Measurements from ENCODE around the gene MAB21L2.
"Not testable (repeated sequence)": the region's sequence is repeated elsewhere in the genome, so short reads cannot be mapped to it uniquely, and the experiment has no call there.

MAB21L2 gene

DNA sequence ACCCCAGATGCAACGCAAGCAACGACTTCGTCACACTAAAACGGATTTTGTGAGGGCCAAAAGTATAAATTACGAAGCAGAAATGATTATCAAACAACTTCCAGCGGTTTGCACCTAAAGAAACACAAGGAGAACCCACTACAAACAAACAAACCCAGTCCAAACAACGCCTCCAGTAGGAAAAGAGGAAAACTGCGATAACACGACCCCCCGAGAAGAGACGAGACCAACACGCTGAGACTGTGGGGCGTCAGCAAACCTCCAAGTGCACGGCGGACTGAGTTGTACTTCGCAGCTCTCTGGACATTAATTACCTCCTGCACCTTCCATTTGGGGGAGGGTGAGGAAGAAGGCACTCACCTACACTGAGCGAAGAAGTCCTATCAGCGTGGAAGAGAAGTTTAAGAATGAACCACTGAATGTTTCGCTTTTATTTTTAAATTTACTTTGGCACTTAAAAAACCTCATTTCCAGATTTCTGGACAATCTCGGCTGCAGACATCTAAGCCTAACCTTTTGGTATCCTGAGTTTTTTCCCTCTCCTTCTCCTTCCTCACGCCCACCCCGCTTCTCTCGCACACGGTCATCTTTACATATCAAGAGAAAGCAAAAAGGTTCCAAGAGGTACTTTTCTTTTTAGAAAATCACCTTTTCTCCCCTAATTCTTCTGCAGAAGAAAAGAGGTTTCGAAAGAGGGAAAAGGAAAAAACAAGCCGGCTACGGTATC, at the start of gene MAB21L2:
Gene MAB21L2, plus strand, starts transcription at position 6 of the 727 bp plus-strand sequence. CDS start 879 bp downstream, outside the sequence.
- DNase-seq, result no peak

DNA sequence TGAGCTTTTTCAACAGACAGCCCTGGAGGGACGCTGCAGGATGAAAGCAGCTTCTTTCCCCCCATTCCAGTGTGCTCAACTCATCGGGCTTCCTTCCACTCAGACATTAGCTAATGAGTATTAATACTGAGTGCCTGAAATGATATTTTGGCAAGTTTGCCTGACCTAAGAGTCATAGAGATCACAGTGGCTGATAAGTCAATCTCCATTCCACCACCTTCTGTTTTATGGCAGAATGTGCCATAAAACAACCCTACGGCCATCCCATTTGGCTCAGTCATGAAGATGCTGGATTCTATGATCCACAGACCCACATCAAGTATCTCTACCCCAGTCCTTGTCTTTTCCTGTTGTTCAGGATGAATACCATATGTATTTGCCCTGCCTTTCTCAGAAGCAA, 48.3 kb upstream of the MAB21L2 start:
- DNase-seq, result no peak

DNA sequence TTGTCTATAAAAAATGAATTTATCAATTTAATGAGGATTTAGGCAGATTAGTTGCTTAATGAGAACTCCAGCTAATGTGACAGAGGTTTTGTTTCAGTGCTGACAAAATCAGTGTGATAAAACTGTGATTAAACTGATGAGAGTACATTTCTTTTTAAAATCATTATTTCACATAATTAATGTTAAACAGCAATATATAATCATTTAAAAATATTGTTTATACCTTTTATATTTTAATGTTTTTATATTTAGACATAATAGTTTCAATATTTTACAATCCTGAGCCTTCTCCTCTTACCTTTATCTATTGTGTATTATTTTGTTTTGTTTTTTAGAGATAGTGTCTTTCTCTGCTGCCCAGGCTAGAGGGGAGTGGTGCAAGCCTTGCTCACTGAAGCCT, 47.1 kb upstream of the MAB21L2 start:
- no peak for DNase-seq

DNA sequence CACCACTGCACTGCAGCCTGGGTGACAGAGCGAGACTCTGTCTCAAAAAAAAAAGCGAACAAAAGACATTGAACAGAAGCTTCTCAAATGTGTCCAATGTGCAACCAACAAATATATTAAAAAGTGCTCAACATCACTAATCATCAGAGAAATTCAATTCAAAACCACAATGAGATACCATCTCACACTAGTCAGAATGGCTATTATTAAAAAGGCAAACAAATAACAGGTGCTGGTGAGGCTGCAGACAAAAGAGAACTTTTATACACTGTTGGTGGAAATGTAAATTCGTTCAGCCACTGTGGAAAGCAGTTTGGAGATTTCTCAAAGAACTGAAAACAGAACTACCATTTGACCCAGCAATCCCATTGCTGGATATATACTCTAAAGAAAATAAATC, 44.0 kb upstream of the MAB21L2 start:
- DNase-seq, result not testable (repeated sequence)

DNA sequence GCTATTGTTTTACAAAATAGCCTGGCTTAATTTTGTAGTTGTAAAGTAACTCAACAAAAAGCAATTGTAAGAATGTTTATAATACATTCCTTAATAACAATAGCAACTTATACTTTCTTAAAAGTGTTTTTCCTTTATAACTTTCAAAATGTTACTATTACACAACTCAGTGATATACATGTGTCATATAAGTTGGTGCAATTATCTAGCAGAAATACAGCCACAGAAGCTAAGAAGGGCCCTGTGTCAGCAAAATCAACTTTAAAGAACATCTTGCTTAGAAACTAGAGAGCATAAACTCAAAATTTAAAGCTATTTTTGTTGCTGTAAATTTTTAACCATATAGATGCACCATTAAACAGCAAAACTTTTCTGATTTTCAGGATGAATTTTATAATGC, 41.4 kb upstream of the MAB21L2 start:
- DNase-seq, result no peak

DNA sequence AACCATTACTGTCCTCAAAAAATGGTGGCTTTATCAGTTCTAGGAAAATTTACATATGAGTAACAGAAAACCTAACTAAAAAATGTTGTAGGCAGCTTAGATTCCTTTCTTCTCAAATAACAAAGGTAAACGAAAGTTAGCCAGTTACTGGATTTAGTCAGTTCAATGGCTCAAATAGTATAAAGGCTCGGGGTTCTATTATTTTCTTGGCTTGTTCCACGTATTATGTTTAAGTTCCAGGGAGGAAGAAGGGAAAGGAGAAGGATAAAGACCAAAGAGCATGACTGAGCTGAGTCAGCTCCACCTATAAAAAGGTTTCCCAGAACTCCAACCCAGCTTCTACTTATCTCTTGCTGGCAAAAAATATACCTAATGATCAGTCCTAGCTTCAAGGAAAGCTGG, 41.0 kb upstream of the MAB21L2 start:
- no peak for DNase-seq

DNA sequence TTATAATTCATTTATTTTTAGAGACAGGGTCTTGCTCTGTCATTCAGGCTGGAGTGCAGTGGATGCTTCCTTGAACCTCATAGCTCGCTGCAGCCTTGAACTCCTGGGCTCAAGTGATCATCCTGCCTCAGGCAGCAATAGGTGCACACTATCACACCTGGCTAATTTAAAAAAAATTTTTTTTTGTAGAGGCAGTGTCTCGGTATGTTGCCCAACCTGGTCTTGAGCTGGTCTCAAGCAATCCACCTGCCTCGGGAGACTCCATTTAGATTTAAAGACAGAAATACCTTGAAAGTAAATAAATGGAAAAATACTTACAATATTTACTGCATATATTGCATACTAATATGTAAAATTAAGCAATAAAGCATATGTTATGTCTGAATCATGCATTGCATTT, 40.3 kb upstream of the MAB21L2 start:
- DNase-seq, result no peak

DNA sequence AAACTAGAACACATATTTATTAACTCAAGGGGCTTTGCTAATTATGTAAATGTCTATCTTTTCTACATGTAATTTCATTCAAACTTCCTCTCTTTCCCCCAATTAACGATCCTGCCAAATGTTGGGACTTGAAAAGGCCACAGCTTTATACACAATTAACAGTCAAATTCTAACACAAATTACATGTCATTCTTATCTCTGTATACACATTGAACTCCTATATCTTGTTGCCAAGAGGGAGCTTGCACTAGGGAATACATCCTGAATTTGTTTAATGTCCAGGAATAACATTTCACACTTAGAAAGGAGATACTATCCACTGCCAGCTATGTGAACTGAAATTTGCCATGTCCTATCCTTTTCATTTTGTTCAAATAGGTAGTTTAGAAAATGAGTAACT, 38.9 kb upstream of the MAB21L2 start:
- DNase-seq, result no peak

DNA sequence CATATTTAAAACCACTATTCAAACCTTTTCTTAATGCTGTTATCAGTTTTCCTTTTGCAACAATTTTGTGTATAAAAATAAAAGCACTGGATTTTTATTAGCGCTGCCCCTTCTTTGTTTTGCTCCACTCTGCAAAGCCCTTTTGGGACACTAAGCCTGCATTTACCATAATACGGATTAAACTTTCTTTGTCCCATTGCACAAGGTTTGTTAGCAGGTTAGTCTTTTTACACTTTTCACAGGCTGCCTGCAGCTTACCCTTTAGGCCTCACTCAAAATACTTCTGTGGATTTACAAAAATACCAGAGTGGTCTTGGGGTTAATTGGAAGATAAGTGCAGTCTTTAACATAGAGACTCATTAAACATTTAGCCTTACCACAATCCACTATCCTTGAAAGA, 35.7 kb upstream of the MAB21L2 start:
- no peak for DNase-seq

DNA sequence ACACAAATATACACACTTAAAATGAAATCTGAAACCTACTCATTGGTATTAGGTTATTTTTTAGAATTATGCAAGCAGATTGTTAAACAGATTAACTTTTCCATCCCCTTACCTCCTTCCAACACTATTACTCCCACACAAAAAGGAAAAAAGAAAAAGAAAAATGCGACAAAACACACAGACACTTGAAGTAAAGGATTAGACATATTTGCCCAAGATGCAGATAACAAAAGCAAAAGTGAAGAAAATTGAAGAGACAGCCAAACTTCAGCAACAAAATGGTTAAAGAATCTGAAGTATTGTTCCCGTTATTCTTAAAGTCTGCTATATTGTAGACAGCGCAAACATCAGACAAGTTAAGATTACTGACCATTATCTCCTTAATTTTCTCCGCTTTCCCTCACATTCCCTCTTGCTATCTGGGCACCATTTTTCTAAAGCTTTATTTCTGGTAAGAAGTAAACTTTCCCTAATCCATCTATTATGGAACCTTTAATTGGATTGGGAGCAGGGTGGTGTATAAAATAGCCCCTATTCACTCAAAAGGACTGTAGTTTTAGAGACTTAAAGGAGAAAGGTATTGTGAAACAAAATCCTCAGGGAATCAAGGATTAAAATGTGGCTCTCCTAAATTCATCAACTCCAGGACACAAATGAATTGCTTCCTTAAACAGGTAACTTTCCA, 34.7 kb upstream of the MAB21L2 start:
- DNase-seq, result no peak

DNA sequence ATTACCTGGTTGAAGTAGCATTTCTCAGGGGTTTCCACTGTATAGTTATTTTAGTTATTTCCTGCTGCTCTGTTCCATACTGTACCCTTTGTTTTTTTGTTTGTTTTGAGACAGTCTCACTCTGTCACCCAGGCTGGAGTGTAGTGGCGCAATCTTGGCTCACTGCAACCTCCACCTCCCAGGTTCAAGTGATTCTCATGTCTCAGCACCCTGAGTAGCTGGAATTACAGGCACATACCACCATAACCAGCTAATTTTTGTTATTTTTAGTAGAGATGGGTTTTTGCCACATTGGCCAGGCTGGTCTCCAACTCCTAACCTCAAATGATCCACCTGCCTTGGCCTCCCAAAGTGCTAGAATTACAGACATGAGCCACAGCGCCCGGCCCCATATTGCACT, 24.1 kb upstream of the MAB21L2 start:
- DNase-seq, result not testable (repeated sequence)

DNA sequence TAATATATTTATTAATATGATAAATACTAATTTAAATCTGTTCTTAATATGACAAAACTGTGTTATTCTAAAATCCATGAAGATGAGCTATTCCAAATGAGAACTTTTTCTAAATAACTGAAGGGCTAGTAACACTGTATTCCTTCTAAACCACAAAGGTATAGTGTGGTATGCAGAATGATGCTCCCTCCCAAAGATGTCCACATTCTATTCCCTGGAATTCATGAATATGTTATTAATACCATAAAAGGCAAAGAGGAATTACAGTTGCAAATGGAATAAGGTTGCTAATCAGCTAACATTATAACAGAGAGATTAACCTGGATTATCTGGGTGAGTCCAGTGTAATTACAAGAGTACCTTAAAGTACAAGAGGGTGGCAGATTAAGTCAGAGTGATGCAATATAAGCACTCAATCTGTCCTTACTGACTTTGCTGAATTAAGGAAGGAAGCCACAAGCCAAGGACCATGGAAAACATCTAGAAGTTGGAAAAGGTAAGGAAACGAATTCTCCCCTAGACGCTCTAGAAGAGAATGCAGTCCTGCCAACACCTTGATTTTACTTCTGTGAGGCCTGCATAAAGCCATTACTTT, 20.7 kb upstream of the MAB21L2 start:
- no peak for DNase-seq

DNA sequence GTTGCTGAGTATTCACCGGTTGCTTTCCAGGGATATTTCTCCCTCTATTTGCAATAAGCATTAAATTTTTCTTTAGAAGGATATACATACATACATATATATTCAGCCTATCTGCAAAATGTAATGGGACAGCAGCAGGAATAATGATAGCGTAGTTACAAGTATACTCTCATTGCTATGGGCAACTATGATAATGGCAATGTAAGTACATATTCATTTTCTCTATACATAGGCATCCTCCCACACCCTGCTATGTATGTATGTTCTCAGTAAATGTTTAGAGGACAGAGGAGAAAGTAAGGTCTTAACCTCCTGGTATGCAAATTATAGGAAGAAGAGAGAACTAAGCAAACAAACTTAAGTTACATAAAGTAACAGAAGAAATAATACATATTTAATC, 19.7 kb upstream of the MAB21L2 start:
- no peak for DNase-seq

DNA sequence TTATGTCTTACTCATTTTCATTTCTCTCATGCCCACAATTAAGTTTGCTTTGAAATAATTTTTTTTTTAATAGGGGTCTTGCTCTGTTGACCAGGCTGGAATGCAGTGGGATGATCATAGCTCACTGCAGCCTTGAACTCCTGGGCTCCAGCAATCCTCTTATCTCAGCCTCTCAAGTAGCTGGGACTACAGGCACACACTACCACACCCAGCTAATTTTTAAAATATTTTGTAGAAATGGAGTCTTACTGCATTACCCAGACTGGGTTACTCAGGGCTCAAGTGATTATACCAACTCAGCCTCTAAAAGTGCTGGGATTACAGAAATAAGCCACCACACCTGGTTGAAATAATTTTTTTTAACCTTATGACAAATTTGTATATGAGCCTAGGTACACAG, 19.2 kb upstream of the MAB21L2 start:
- no peak for DNase-seq

DNA sequence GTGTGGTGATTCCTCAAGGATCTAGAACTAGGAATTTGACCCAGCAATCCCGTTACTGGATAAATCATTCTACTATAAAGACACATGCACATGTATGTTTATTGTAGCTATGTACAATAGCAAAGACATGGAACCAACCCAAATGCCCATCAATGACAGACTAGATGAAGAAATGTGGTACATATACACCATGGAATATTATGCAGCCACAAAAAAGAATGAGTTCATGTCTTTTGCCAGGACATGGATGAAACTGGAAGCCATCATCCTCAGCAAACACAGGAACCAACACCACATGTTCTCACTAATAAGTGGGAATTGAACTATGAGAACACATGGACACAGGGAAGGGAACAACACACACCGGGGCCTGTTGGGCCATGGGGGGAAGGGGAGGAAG, 17.0 kb upstream of the MAB21L2 start:
- DNase-seq, result not testable (repeated sequence)

DNA sequence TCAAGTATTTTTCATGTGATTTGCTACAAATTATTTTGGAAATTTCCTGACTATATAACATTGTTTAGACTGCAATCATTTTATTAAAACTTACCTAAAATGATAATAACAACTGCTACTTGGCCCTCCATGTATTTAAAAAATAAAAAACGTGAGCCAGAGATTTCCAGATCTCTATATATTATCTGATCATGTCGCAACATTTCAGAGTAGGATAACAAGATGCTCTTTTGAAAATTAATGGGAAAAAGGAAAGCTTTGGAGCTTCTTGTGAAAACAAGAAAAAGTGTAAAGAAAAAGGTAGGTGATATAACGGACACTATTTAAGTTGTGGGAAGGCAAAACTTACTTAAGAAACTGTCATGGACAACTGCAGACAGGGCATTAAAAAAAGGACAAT, 14.9 kb upstream of the MAB21L2 start:
- no peak for DNase-seq

DNA sequence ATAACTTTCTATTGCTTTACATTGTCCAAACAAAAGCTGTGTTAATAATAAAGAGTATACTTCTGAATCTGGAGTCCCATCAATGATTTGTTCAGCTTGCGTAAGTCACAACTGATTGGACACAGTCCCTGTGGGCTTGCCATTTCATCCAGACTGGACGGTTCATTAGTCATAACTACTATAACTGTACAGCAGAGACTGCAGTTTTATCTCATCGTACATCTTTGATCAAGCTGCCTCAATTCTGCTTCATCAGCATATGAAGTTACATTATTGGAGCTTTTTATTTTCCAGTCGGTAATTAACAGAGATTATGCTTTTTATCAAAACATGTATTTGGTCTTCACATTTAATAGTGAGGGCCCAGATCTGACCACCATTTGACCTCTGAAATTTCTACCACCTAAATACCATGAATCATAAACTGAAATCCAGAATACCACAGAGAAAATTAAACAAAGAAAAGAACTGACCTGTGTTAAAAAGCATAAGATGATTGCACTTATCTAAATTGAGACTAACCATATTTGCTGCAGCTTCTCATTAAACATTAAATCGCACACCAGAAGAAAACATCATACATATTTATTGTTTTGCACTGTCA, 12.5 kb upstream of the MAB21L2 start:
- no peak for DNase-seq

DNA sequence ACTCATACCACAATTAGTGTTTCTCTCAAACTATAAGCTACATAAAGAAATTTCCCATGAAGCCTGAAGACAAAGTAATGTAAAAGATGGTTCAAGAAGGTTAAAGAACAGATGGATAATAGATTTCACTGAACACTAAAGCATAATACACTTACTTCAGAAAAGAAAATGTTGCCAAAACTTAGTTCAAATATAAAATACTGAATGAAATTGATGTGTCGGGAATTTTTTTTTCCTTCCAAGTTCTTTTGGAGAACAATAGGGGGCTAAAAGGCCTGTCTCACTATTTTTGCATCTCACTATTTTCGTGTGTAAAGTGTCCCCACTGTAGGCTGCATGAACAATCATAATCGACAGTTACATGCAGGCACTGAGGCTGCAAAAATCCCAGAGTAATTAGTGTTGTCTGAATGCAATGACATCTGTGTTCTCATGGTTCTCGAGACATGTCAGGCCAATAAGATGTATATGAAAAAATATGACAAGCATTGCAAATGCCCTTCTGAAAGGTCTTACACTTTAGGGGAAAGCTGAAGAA, 11.9 kb upstream of the MAB21L2 start:
- no peak for DNase-seq

DNA sequence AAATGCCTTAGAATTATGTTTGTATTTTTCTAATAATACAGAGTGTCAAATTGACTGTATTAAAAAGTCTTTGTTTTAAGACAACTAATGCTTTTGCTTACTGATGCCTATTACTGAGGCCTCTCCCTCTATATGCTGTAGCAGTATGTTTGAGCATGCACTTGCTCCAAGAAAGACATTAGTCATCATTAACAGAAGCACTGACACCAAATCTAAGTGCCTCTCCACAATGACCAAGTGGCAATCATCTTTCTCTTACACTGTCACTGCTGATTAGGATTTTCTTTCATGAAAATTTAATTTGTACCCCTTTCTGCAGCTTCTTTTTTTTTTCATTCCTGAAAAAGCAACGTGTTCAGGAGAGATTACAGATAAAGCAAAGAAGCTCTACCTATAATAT, 11.1 kb upstream of the MAB21L2 start:
- DNase-seq, result no peak

DNA sequence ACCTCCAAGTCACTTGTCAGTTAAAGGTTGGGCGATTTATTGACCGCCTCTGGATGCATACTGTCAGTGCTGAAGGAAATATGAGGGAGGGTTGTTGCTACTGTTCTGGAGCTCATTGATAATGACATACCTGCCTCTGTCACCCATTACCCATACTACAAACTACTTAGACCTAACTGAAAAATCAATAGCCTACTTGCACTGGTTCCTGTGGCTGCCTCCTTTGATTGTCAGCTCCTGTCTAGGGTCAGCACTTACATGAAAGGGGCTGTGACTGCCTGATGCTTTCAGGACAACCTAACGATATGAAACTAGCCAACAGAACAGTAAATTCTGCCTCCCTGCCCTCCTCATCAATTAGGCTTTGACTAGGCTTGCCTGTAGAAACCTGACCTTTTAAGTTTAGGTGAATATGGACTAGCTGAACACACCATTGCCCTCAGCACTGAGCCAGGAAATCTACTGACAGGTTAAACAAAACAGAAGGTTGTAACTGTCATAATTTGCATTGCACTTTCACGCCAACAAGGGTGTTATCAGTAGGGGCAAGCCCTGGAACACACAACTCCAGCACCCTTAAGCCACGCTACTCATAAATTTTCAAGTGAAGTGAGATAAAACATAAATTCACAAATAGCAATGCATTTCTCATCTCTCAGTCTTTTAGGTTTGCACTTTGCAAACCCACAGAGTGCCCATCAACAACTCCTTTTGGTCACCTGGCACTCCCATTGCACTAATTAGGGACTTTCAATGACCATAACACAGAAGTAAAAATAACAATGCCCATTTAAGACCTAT, 9.0 kb upstream of the MAB21L2 start:
- no peak for DNase-seq

DNA sequence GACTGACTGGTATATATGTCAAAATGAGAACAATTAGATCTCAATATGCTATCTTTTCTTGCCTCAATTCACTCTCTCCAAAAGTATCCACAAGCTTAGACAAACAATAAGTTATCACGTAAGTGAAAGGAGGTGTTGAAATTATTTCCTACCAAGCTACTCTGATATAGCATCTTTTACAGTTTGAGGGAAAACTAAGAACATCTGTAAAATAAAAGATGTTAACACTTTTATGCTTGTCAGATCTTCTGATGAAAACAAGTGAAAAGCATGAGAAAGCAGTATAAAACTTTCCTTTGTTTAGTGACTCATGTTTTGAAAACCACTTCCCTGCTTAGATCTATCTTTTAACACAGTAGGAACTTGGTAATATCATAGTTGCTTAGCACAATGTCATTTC, 8.4 kb upstream of the MAB21L2 start:
- DNase-seq, result no peak

DNA sequence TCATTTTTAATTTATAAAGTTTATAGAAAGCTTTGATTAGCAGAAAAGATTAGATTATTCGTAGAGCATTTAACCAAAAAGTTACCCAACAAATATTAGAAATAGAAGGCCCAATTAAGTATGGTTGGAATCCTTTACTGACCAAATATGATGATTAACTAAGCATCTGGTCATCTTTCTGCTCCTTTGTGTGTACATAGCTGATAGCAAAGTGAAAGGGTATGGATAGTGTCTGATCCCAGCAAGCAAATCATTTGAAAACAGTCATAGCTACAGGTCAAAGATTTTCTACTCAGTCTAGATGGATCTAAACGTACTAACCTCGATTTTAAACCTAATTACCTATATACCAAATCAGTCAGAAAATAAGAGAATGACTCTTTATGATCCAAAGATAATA, 7.3 kb upstream of the MAB21L2 start:
- no peak for DNase-seq

DNA sequence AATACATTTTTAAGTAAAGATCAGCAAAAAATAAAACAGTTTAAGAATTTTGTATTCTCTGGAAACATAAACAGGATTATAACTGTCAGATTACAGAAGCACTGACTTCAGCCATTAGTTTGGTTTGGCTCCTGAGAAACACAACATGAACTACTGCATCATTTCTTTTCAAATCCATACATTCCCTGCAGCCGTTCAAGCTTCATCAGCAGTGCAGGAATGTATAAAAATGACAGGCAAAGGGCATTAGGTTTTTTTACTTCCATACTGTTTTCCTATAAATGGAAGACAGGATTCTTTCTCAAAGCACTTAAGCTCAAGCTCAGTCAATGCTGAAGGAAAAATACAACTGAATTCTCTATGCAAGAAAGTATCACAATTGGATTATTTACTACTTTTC, 4.2 kb upstream of the MAB21L2 start:
- DNase-seq, result no peak

Measured in CD4-positive, alpha-beta T cell treated with Interleukin-15 for 1 hour (primary cell).